Left cardiac atrium (tissue), 4 donors: ENCODE measurements around the gene C18orf32. TPM values are rescaled to one million over a fixed set of nuclear protein-coding genes. Genes with fewer than 3 reads are reported as not detected.
"Not testable (repeated sequence)": the region's sequence is repeated elsewhere in the genome, so short reads cannot be mapped to it uniquely, and the experiment has no call there.

ENCODE experiments used
- ATAC-seq, 2 donors: fragments of 200-7000 bp; cut with Tn5 transposase; one replicate each; pipeline ENCODE4 v1.9.1; 2020; ENCODE audit warnings: mild to moderate bottlenecking in 2 of 2, moderate library complexity in 2 of 2
- DNase-seq: peaks from one replicate; pipeline ENCODE4 v3.0.0-alpha.2; 2020
- intact Hi-C, 2 donors: fragments of 100-400 bp; cut with DNase I; formaldehyde crosslinking; loops; one replicate each; pipeline versions ENCODE4 v1.14.1 to v1.15.1; 2022 to 2023
- total RNA-seq, 2 donors: library from RNA; stranded (reverse); fragmentation: NEBNext Ultra II Directional; extraction: Animal tissue kit (Norgen Biotek cat#: 25700); gene quantifications; one replicate each; pipeline ENCODE4 v1.2.1, GENCODE V29; 2021
- donor health status: DM: no; HTN: yes; CAD: no.
- donor health status: DM: no; HTN: yes; CAD: no; lungs with severe emphysema.
- donor health status: DM: yes; HTN: yes; CAD: no.
- donor health status: Dilated cardiomyopathy.

C18orf32 gene
- total RNA-seq, 2 donors from 2014 or later: 50.4 to 55.5 TPM

- peak; percentile 41 to 54 for ATAC-seq
- intact Hi-C loops: no loop called here
- DNase-seq: peak; percentile 50
Measured at GRCh38 chr18:49476664-49477411, 10.2 kb downstream of the C18orf32 start.

GRCh38 chr18:49474935-49475334 is 12.1 kb downstream of the C18orf32 start:
- DNase-seq, ATAC-seq, intact Hi-C loops: not testable (repeated sequence)

GRCh38 chr18:49473721-49474120 is 13.3 kb downstream of the C18orf32 start:
- DNase-seq: no peak
- intact Hi-C loops: no loop called here
- no peak for ATAC-seq

GRCh38 chr18:49472459-49472858 is 14.6 kb downstream of the C18orf32 start:
- DNase-seq (no peak), ATAC-seq (no peak)
- intact Hi-C loops: no loop called here

- ATAC-seq (no peak), DNase-seq (no peak)
- intact Hi-C loops: no loop called here
Measured at GRCh38 chr18:49471532-49471931, 15.5 kb downstream of the C18orf32 start.

GRCh38 chr18:49467599-49467998 is 19.4 kb downstream of the C18orf32 start:
- intact Hi-C loops: no loop called here
- DNase-seq (no peak), ATAC-seq (no peak)

GRCh38 chr18:49467019-49467563 is 19.9 kb downstream of the C18orf32 start:
- ATAC-seq: no peak
- intact Hi-C loops: no loop called here
- DNase-seq: no peak

- DNase-seq (no peak), ATAC-seq (no peak)
- intact Hi-C loops: no loop called here
Measured at GRCh38 chr18:49464718-49465598, 22.1 kb downstream of the C18orf32 start.

GRCh38 chr18:49461602-49461977 is 25.4 kb downstream of the C18orf32 start:
- no peak for ATAC-seq
- no peak for DNase-seq
- intact Hi-C loops: no loop called here

- ATAC-seq: peak in 1 of 2 donors; percentile 13
Measured at GRCh38 chr18:49460976-49461601, 25.9 kb downstream of the C18orf32 start.

GRCh38 chr18:49459404-49460171 is 27.4 kb downstream of the C18orf32 start:
- intact Hi-C loops: no loop called here
- DNase-seq: no peak
- peak; percentile 28 to 74 for ATAC-seq

More at GRCh38 chr18:49460976-49461601, 25.9 kb downstream of the C18orf32 start:
- intact Hi-C loops: no loop called here
- DNase-seq: no peak

GRCh38 chr18:49457616-49458015 is 29.4 kb downstream of the C18orf32 start:
- ATAC-seq (no peak), DNase-seq (no peak)
- intact Hi-C loops: no loop called here

- ATAC-seq (no peak), DNase-seq (no peak)
- intact Hi-C loops: no loop called here
Measured at GRCh38 chr18:49456794-49457193, 30.2 kb downstream of the C18orf32 start.

- DNase-seq, intact Hi-C loops, ATAC-seq: not testable (repeated sequence)
Measured at GRCh38 chr18:49452534-49452933, 34.5 kb downstream of the C18orf32 start.

GRCh38 chr18:49447810-49448745 is 39.0 kb downstream of the C18orf32 start:
- intact Hi-C loops: loop anchor here in 1 of 2 donors (10.0 kb wide), 1 partner anchor 773 kb away; no protein-coding TSS in a partner anchor
- ATAC-seq: peak; percentile 49 to 74

GRCh38 chr18:49446481-49446880 is 40.6 kb downstream of the C18orf32 start:
- intact Hi-C loops: loop anchor here in 1 of 2 donors (10.0 kb wide), 1 partner anchor 772 kb away; no protein-coding TSS in a partner anchor

More at GRCh38 chr18:49447810-49448745, 39.0 kb downstream of the C18orf32 start:
- DNase-seq: no peak

GRCh38 chr18:49444581-49444980 is 42.5 kb downstream of the C18orf32 start:
- ATAC-seq: no peak
- no peak for DNase-seq
- intact Hi-C loops: loop anchor here in 1 of 2 donors (10.0 kb wide), 1 partner anchor 770 kb away; no protein-coding TSS in a partner anchor

More at GRCh38 chr18:49446481-49446880, 40.6 kb downstream of the C18orf32 start:
- no peak for ATAC-seq
- no peak for DNase-seq
